ENCODE measurements around the gene THSD4. TPM values are rescaled to one million over a fixed set of nuclear protein-coding genes. Genes with fewer than 3 reads are reported as not detected.

Gene THSD4
- total and polyA plus RNA-seq, 2 of the 4 experiments (the other 2 are of a cell fraction) = 25.5 to 31.1 TPM

- ChIA-PET POLR2A (ENCODE audit: unreplicated experiment) (no interaction called here), CTCF (interaction anchor here (0.6 to 1.0 kb wide), 4 partner anchors 11 to 291 kb away, joined by 3 to 4 read pairs (median 3); no protein-coding TSS in a partner anchor)
- Histone ChIP-seq H3K18ac (ENCODE audit: low read depth, low read length) (no peak overlapping the region), H3K4me2 (ENCODE audit: low read depth, low read length) (no peak overlapping the region), H3K9me1 (ENCODE audit: insufficient read depth, low read length) (no peaks in the 10 kb centered on the region), H3K23ac (ENCODE audit: low read depth, low read length) (no peak overlapping the region), H2BK15ac (ENCODE audit: low read depth, low read length) (no peak overlapping the region), H2BK120ac (ENCODE audit: low read depth, low read length) (no peak overlapping the region), H3K9me3 (ENCODE audit: control insufficient read depth, insufficient read depth, low read length) (no peaks in the 10 kb centered on the region), H2AK9ac (replicated peaks; ENCODE audit: low read depth, low read length, poor library complexity) (no peak overlapping the region), H2BK5ac (ENCODE audit: low read depth, low read length, poor library complexity, severe bottlenecking) (no peak overlapping the region), H3K79me1 (ENCODE audit: low read depth in 1 of 2, low read length in 2 of 2) (peaks cover 3% of the 10 kb centered on the region in 2 experiments; a peak in 2 of 4 replicates), H3K9ac (ENCODE audit: low read depth, low read length) (no peak overlapping the region), H3K36me3 (ENCODE audit: control insufficient read depth, insufficient read depth, low read length) (no peaks in the 10 kb centered on the region), H3K27me3 (ENCODE audit: control insufficient read depth, insufficient read depth, low read length) (no peaks in the 10 kb centered on the region), H2AK5ac (ENCODE audit: low read depth, low read length) (no peak overlapping the region), H4K8ac (ENCODE audit: low read depth in 2 of 2, low read length in 2 of 2) (no peak overlapping the region), H3K56ac (ENCODE audit: extremely low read depth, insufficient read depth, low read length) (no peak overlapping the region), H4K20me1 (ENCODE audit: insufficient read depth, low read length) (no peaks in the 10 kb centered on the region; the same call in 1 of the 2 replicates), H2BK20ac (ENCODE audit: low read depth, low read length) (no peak overlapping the region), H2AFZ (replicated peaks; ENCODE audit: low read length, poor library complexity) (no peak overlapping the region), H3K4me3 (ENCODE audit: insufficient read depth, low read depth, low read length) (no peak overlapping the region), H4K5ac (ENCODE audit: low read depth, low read length) (no peak overlapping the region), H3K4ac (ENCODE audit: low read depth, low read length) (no peak overlapping the region), H4K91ac (ENCODE audit: insufficient read depth, low read depth, low read length) (no peak overlapping the region), H3K14ac (replicated peaks; ENCODE audit: low read depth, low read length) (no peak overlapping the region), H3K27ac (ENCODE audit: insufficient read depth, low read length) (no peak overlapping the region), H3K4me1 (ENCODE audit: control insufficient read depth, insufficient read depth, low read length) (no peaks in the 10 kb centered on the region)
- TF ChIP-seq CTCF (conservative IDR thresholded peaks at IDR 0.05; ENCODE audit: low read depth, low read length) = peak; percentile 14; the same call in 1 of the 2 replicates
- TF ChIP-seq MAFK (IDR thresholded peaks at IDR 0.05; ENCODE audit: low read depth, low read length) = no peak
- DNase-seq (no peak), ATAC-seq (ENCODE audit: low read depth) (no peak)
- in situ Hi-C loops (cut with MboI; ENCODE audit: low sequenced_read_pairs) = no loop called here
- WGBS, 2 experiments (ENCODE audit: extremely low coverage in 2 of 2, insufficient read length in 1 of 2) = no CpG with 5 or more reads among the region's 2 CpGs
- intact Hi-C loops (cut with micrococcal nuclease) = no loop called here
- dilution Hi-C loops (cut with HindIII; ENCODE audit: low sequenced_read_pairs, unreplicated experiment) = no loop called here
- BruUV-seq (replicated peaks) = no TSS peak
Observed at GRCh38 chr15:71485094-71485693, 369.9 kb downstream of the THSD4 start.

Measured in IMR-90 (cell line).